WTC11 (cell line): ENCODE results near the gene MND1.

ENCODE experiments used
- ZNF121 ChIP-seq: sonication (generic); formaldehyde crosslinking; IDR thresholded peaks from 2 replicates; pipeline ENCODE4 v1.8.0; 2023; ENCODE audit warnings: missing genetic modification reagents
- TF ChIP-seq, protein P1 (sequence below): sonication (generic); formaldehyde crosslinking; IDR thresholded peaks from 2 replicates; pipeline ENCODE4 v1.8.0; 2022; ENCODE audit warnings: missing genetic modification reagents
- TF ChIP-seq, protein P2 (sequence below): fragments of 200-600 bp; IDR thresholded peaks from 2 replicates; pipeline ENCODE4 v1.8.0; 2022; ENCODE audit warnings: antibody characterized with exemption
- TF ChIP-seq, protein P3 (sequence below): sonication (generic); formaldehyde crosslinking; IDR thresholded peaks from 2 replicates; pipeline ENCODE4 v1.8.0; 2022; ENCODE audit warnings: mild to moderate bottlenecking, missing genetic modification reagents

DNA sequence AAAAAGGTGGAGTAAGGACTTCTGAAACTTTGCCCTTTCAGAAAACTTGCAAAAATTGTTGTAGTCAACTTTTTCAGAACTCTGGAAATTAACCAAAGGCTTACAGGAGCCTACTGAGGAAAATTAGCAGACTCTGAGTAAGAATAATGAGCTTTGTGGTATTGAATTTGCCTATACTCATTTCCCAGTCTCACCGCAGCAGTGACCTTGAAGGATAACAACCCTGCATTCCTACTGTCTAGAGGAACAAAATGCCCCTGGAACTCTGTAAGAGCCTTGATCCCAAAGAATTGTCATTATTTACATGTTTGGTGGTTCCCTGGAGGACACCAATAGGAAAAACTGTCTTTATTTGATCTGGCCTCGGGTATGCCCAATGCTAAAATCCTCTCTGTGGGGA, 57.9 kb downstream of the MND1 start:
- no peak for TF ChIP-seq ZNF121 (CRISPR knock-in tag)
- TF ChIP-seq, protein P1, sequence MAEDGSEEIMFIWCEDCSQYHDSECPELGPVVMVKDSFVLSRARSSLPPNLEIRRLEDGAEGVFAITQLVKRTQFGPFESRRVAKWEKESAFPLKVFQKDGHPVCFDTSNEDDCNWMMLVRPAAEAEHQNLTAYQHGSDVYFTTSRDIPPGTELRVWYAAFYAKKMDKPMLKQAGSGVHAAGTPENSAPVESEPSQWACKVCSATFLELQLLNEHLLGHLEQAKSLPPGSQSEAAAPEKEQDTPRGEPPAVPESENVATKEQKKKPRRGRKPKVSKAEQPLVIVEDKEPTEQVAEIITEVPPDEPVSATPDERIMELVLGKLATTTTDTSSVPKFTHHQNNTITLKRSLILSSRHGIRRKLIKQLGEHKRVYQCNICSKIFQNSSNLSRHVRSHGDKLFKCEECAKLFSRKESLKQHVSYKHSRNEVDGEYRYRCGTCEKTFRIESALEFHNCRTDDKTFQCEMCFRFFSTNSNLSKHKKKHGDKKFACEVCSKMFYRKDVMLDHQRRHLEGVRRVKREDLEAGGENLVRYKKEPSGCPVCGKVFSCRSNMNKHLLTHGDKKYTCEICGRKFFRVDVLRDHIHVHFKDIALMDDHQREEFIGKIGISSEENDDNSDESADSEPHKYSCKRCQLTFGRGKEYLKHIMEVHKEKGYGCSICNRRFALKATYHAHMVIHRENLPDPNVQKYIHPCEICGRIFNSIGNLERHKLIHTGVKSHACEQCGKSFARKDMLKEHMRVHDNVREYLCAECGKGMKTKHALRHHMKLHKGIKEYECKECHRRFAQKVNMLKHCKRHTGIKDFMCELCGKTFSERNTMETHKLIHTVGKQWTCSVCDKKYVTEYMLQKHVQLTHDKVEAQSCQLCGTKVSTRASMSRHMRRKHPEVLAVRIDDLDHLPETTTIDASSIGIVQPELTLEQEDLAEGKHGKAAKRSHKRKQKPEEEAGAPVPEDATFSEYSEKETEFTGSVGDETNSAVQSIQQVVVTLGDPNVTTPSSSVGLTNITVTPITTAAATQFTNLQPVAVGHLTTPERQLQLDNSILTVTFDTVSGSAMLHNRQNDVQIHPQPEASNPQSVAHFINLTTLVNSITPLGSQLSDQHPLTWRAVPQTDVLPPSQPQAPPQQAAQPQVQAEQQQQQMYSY: no peak
- TF ChIP-seq, protein P2, sequence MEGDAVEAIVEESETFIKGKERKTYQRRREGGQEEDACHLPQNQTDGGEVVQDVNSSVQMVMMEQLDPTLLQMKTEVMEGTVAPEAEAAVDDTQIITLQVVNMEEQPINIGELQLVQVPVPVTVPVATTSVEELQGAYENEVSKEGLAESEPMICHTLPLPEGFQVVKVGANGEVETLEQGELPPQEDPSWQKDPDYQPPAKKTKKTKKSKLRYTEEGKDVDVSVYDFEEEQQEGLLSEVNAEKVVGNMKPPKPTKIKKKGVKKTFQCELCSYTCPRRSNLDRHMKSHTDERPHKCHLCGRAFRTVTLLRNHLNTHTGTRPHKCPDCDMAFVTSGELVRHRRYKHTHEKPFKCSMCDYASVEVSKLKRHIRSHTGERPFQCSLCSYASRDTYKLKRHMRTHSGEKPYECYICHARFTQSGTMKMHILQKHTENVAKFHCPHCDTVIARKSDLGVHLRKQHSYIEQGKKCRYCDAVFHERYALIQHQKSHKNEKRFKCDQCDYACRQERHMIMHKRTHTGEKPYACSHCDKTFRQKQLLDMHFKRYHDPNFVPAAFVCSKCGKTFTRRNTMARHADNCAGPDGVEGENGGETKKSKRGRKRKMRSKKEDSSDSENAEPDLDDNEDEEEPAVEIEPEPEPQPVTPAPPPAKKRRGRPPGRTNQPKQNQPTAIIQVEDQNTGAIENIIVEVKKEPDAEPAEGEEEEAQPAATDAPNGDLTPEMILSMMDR: no peak
- TF ChIP-seq, protein P3, sequence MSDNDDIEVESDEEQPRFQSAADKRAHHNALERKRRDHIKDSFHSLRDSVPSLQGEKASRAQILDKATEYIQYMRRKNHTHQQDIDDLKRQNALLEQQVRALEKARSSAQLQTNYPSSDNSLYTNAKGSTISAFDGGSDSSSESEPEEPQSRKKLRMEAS: no peak
